ENCODE results near the gene SOBP.

Gene SOBP

GRCh38 chr6:107617341-107617932 is 127.5 kb downstream of the SOBP start:
- DNase-seq (ENCODE audit: low read depth in 3 of 3), result no peak

DNA sequence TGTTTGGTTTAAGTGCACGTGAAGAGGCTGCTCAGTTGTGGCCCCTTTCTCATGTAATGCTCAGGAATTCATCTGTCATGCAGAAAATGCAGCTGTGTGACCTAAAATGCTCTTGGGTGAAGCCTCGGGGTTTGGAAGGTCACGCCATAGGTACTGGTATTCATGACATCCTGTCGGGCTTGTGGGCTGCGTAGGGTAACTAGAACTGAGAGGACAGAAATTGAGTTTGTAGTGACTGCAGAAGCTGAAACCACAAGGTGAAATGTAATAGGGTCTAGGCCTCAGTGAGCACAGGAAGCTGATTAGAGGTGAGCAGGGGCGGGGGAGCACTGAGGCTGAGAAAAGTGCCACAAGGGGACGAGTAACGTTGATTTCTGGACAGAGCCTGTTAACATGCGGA is 128.8 kb downstream of the SOBP start:
- peak in 1 of 3 experiments; percentile 13 for DNase-seq (ENCODE audit: low read depth in 3 of 3)

- no peak for DNase-seq (ENCODE audit: low read depth in 3 of 3)
Observed at GRCh38 chr6:107620732-107621131, 130.8 kb downstream of the SOBP start.

DNA sequence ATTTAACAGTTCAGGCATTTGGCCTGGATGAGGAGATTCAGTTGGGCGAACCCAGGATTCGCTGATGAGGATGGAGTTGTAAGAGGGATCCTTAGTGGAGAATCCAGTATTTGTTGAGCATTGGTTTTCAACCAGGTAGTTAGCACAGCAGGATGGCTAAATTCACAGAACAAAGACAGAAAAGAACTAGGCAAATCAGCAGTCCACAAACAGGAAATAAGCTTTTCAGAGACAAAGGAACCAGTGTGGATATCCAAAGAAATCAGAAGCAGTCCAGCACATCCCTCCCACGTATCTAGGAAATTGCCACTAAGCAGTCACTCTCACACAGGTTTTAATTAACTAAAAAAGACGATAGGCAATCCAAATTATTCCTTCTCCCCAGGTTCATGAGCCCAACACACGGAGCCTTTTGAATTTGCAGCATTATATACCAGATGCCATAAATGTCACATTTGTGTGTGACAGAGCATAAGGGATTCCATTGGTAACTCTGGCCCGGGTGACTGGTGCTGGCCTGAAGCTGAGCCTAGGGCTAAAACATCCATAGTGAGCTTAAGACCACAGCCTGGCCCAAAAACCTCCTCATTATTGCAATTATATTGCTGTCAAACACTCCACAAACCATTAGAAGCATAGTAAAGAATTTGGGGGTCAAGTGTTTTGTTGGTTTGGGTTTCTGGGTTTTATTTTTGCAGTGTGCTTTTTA is 131.5 kb downstream of the SOBP start:
- no peak for DNase-seq (ENCODE audit: low read depth in 3 of 3)

GRCh38 chr6:107622269-107622668 is 132.4 kb downstream of the SOBP start:
- no peak for DNase-seq (ENCODE audit: low read depth in 3 of 3)

DNA sequence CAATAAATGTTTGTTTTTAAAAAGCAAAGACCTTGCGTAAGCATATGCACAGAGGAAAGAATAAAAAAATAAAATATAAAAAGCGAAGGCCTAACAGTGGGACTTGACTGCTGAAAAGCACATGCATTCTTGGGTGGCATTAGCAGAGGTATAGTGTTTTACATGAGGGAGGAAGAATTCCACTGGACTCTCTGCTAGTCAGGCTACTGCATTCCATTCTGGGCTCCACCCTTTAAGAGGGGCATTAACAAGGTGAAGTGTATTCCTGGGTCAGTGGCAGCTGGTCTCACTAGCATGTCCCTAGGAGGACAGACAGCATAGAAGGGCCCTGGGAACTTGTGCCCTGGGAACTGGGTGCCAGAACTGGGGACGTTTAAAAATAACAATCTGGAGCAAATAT is 134.1 kb downstream of the SOBP start:
- DNase-seq (ENCODE audit: low read depth in 3 of 3), result no peak

GRCh38 chr6:107624541-107624940 is 134.6 kb downstream of the SOBP start:
- no peak for DNase-seq (ENCODE audit: low read depth in 3 of 3)

- no peak for DNase-seq (ENCODE audit: low read depth in 3 of 3)
Observed at GRCh38 chr6:107625264-107625663, 135.3 kb downstream of the SOBP start.

- DNase-seq (ENCODE audit: low read depth in 3 of 3), result no peak
Observed at GRCh38 chr6:107626645-107627044, 136.7 kb downstream of the SOBP start.

DNA sequence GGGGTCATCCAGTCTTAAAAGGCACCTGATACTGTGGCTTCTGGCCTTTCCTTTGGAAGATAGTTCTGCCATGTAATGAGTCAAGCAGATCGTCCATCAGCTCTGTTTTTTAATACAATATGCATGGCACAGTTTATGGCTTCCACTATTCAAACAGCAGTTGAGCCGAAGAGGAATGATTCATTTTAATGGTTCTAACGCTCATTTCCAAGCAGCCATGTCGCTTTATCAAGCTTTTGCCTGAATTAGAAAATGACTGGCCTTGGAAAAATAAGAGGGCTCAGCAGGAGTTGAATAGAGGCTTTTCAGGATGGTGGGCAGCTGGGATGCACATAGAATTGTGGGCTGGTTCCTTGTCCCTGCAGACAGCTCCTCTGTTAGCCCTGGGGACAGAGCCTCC is 138.1 kb downstream of the SOBP start:
- no peak for DNase-seq (ENCODE audit: low read depth in 3 of 3)

- DNase-seq (ENCODE audit: low read depth in 3 of 3), result no peak
Observed at GRCh38 chr6:107628878-107629277, 139.0 kb downstream of the SOBP start.

- no peak for DNase-seq (ENCODE audit: low read depth in 3 of 3)
Observed at GRCh38 chr6:107629548-107630129, 139.7 kb downstream of the SOBP start.

- no peak for DNase-seq (ENCODE audit: low read depth in 3 of 3)
Observed at GRCh38 chr6:107630348-107630977, 140.5 kb downstream of the SOBP start.

DNA sequence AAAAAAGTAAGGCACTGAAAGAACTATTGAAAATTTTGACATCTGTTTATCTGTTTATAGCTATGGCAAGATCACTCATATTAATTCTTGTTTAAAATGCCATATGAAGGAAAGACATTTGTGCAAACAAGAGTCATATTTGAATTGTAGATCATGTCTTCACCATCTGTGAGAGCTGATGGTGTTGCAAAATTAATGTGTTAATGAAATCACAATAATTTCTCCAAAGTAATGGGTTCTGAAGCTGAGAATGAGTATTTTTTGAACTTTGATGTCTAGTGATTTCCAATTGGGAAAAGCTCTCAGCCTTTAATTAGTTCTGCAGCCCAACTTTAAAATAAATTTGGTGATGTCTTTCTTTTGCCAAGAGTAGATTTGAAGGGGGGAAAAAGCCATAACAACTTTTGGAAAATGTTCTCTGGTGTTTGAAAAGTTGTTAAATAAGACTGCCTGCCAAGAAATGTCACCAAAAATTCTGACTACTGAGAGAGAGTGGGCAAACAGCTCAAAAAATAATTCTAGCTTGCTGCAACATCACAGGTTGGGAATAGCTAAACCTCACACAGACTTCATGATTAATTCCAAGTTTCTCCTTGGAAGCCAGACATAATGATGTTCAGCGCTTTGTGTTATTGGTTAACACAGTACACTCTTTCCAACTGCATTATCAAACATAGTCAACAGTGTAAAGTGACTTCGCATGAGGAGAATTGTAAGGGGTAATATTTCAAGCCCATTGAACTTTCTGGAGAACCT is 142.6 kb downstream of the SOBP start:
- DNase-seq (ENCODE audit: low read depth in 3 of 3), result no peak

GRCh38 chr6:107633680-107634323 is 143.9 kb downstream of the SOBP start:
- DNase-seq (ENCODE audit: low read depth in 3 of 3), result no peak

GRCh38 chr6:107634324-107635056 is 144.6 kb downstream of the SOBP start:
- peak in 1 of 3 experiments; percentile 11 for DNase-seq (ENCODE audit: low read depth in 3 of 3)

- no peak for DNase-seq (ENCODE audit: low read depth in 3 of 3)
Observed at GRCh38 chr6:107635057-107635515, 145.2 kb downstream of the SOBP start.

- DNase-seq (ENCODE audit: low read depth in 3 of 3), result no peak
Observed at GRCh38 chr6:107636486-107636885, 146.6 kb downstream of the SOBP start.

DNA sequence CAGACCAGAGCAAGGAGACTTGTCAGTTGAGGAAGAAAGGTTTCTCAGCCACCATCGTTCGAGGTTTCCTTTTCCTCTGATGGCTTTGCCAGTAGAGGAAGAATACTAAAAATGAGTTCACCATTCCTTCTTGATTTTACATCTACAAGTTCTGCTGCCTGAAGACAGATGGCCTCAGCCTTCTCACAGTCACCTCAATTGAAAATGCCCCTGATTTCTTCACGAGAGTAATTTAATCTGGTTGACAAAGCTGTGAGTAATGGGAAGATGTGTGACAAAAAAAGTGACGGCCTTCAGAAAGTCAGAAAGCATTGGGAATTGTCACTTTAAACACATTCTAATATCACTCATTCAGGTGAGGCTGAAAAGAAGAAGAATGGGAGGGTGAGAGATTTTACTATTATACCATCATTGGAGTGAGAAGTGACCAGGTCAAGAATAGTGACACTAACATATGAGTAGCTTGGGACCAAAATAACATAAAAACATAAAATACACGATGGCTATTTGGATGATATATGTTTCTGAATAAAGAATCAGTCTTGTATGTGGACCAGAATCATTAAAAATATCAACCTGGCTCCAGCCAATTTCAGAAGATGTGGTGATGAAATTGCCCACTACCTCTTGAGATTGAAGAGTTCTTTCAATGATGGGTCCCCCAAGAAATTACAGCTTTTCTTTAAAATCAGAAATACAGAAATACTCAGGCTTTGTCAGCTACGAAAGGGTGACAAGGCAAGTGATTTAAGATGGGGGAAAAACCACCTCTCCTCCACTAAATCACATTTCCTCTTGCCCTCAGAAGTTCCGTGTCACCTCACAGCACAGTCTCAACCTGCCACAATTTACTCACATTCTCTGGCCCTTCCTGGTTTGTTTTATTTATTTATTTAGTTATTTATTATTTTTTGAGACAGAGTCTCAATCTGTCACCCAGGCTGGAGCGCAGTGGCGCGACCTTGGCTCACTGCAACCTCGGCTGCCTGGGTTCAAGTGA is 147.7 kb downstream of the SOBP start:
- DNase-seq (ENCODE audit: low read depth in 3 of 3), result no peak

- DNase-seq (ENCODE audit: low read depth in 3 of 3), result no peak
Observed at GRCh38 chr6:107638493-107638892, 148.6 kb downstream of the SOBP start.
